H1 (cell line): Measurements from ENCODE around the gene SYNGR3. TPM values are rescaled to one million over a fixed set of nuclear protein-coding genes. Genes with fewer than 3 reads are reported as not detected.

ENCODE experiments used
- CTCF ChIA-PET: fragments of 300-600 bp; sonication (Branson Sonifier 250); formaldehyde crosslinking; loops from one replicate; lab custom pipeline; 2021; ENCODE audit not compliant: partially characterized antibody; lab: Charles Lee
- POLR2A ChIA-PET: fragments of 300-600 bp; sonication (Branson Sonifier 250); formaldehyde crosslinking; loops from one replicate; lab custom pipeline; 2021; ENCODE audit warnings: inconsistent platforms; ENCODE audit not compliant: partially characterized antibody; lab: Charles Lee
- DNase-seq, 2 experiments: peaks; one replicate each; pipeline versions ENCODE4 v3.0.0 to v3.0.0-alpha.2; 2010 to 2022; ENCODE audit warnings: low spot score in 2 of 2, low read depth in 1 of 2, mixed read lengths in 1 of 2
- FAIRE-seq: peaks from 2 replicates; lab custom pipeline; 2011; peaks lifted over from hg19 to GRCh38; lab: Jason Lieb, UNC
- H2AFZ ChIP-seq: 2 replicates; pipeline ENCODE4 v1.8.1; 2012; ENCODE audit warnings: low read length, inconsistent platforms
- H2AK5ac ChIP-seq: 2 replicates; pipeline ENCODE4 v1.6.1; 2013; ENCODE audit warnings: low read depth, low read length
- H2BK120ac ChIP-seq: replicated peaks from 2 replicates; pipeline ENCODE3; 2013; ENCODE audit warnings: low read depth, low read length, inconsistent platforms
- H2BK12ac ChIP-seq: 2 replicates; pipeline ENCODE4 v1.6.1; 2013; ENCODE audit warnings: low read depth, low read length
- H2BK15ac ChIP-seq: 2 replicates; pipeline ENCODE4 v1.6.1; 2013; ENCODE audit warnings: low read length
- H2BK20ac ChIP-seq: 2 replicates; pipeline ENCODE4 v1.6.1; 2013; ENCODE audit warnings: low read length
- H2BK5ac ChIP-seq: 2 replicates; pipeline ENCODE4 v1.6.1; 2013; ENCODE audit warnings: low read depth, low read length
- H3K14ac ChIP-seq: 2 replicates; pipeline ENCODE4 v1.6.1; 2013; ENCODE audit warnings: inconsistent platforms; ENCODE audit not compliant: insufficient read length
- H3K18ac ChIP-seq: 2 replicates; pipeline ENCODE4 v1.6.1; 2013; ENCODE audit warnings: low read length; ENCODE audit errors: extremely low read depth
- H3K23ac ChIP-seq: 2 replicates; pipeline ENCODE4 v1.6.1; 2013; ENCODE audit warnings: inconsistent platforms; ENCODE audit not compliant: insufficient read length
- H3K23me2 ChIP-seq: 2 replicates; pipeline ENCODE4 v1.6.1; 2013; ENCODE audit warnings: low read depth, low read length
- H3K27ac ChIP-seq: 2 replicates; pipeline ENCODE4 v1.6.1; 2011; ENCODE audit warnings: low read depth, low read length, inconsistent platforms
- H3K27me3 ChIP-seq, 4 experiments: replicated peaks in 1 of 4; 1 replicate in 1 of 4; 2 replicates in 3 of 4; pipeline versions ENCODE4 v1.6.1 to v1.8.1; 2011 to 2013; ENCODE audit warnings: low read length in 3 of 4, mild to moderate bottlenecking in 3 of 4, inconsistent platforms in 2 of 4, mixed read lengths in 2 of 4, moderate library complexity in 1 of 4; ENCODE audit not compliant: control insufficient read depth in 3 of 4, insufficient read depth in 3 of 4; ENCODE audit errors: extremely low read depth in 1 of 4
- H3K36me3 ChIP-seq, 4 experiments: 2 replicates each; pipeline versions ENCODE4 v1.6.1 to v1.8.1; 2011 to 2013; ENCODE audit warnings: mild to moderate bottlenecking in 4 of 4, low read length in 3 of 4, moderate library complexity in 2 of 4, control low read depth in 1 of 4, inconsistent platforms in 1 of 4; ENCODE audit not compliant: insufficient read depth in 4 of 4, control insufficient read depth in 2 of 4
- H3K4ac ChIP-seq: replicated peaks from 2 replicates; pipeline ENCODE3; 2013; ENCODE audit warnings: low read length, low read depth, mixed read lengths, inconsistent platforms; ENCODE audit not compliant: insufficient read length
- H3K4me1 ChIP-seq, 4 experiments: replicated peaks in 1 of 4; 1 replicate in 1 of 4; 2 replicates in 3 of 4; pipeline versions ENCODE4 v1.6.1 to v1.8.1; 2011 to 2013; ENCODE audit warnings: low read length in 3 of 4, inconsistent platforms in 2 of 4, mixed read lengths in 1 of 4; ENCODE audit not compliant: insufficient read depth in 4 of 4, control insufficient read depth in 3 of 4
- H3K4me2 ChIP-seq, 2 experiments: 2 replicates each; pipeline versions ENCODE4 v1.6.1 to v1.8.1; 2011 to 2013; ENCODE audit warnings: low read depth in 2 of 2, low read length in 2 of 2, control low read depth in 1 of 2, inconsistent platforms in 1 of 2, mild to moderate bottlenecking in 1 of 2; ENCODE audit not compliant: insufficient read depth in 1 of 2
- H3K4me3 ChIP-seq, 4 experiments: fragments of 200-600, 300-600 bp in 1 of 4; sonication (generic), shearing (Covaris generic), sonication (Bioruptor Twin) in 1 of 4; 2 replicates each; pipeline versions ENCODE4 v1.5.1 to v1.8.1; 2011 to 2016; ENCODE audit warnings: low read length in 4 of 4, low read depth in 3 of 4, control low read depth in 2 of 4, inconsistent platforms in 2 of 4, mild to moderate bottlenecking in 2 of 4, mixed read lengths in 1 of 4, moderate library complexity in 1 of 4; ENCODE audit not compliant: insufficient read depth in 2 of 4; ENCODE audit errors: extremely low read depth in 1 of 4
- H3K56ac ChIP-seq: replicated peaks from 2 replicates; pipeline ENCODE3; 2013; ENCODE audit warnings: low read depth, mild to moderate bottlenecking, mixed read lengths, low read length, inconsistent platforms; ENCODE audit not compliant: insufficient read length
- H3K79me1 ChIP-seq: 2 replicates; pipeline ENCODE4 v1.6.1; 2013; ENCODE audit warnings: low read depth, low read length, control low read depth
- H3K79me2 ChIP-seq, 2 experiments: 2 replicates each; pipeline versions ENCODE4 v1.6.1 to v1.8.1; 2012 to 2013; ENCODE audit warnings: low read length in 2 of 2, mild to moderate bottlenecking in 2 of 2, inconsistent platforms in 1 of 2; ENCODE audit not compliant: insufficient read depth in 2 of 2, control insufficient read depth in 1 of 2
- H3K9ac ChIP-seq, 4 experiments: replicated peaks in 1 of 4; 1 replicate in 1 of 4; 2 replicates in 3 of 4; pipeline versions ENCODE4 v1.6.1 to v1.8.1; 2011 to 2013; ENCODE audit warnings: low read depth in 3 of 4, low read length in 3 of 4, control low read depth in 2 of 4, mild to moderate bottlenecking in 2 of 4, moderate library complexity in 2 of 4, inconsistent platforms in 1 of 4; ENCODE audit errors: extremely low read depth in 1 of 4
- H3K9me3 ChIP-seq, 2 experiments: 2 replicates each; pipeline versions ENCODE4 v1.6.1 to v1.8.1; 2012 to 2013; ENCODE audit warnings: mild to moderate bottlenecking in 2 of 2, moderate library complexity in 2 of 2, control low read depth in 1 of 2, inconsistent platforms in 1 of 2, low read depth in 1 of 2, low read length in 1 of 2, mixed read lengths in 1 of 2; ENCODE audit not compliant: insufficient read depth in 2 of 2
- H4K20me1 ChIP-seq, 2 experiments: replicated peaks in 1 of 2; 2 replicates each; pipeline versions ENCODE3 to v1.8.1; 2011 to 2013; ENCODE audit warnings: inconsistent platforms in 2 of 2, low read length in 2 of 2, mild to moderate bottlenecking in 1 of 2; ENCODE audit not compliant: insufficient read depth in 2 of 2, control insufficient read depth in 1 of 2
- H4K5ac ChIP-seq: 2 replicates; pipeline ENCODE4 v1.6.1; 2013; ENCODE audit warnings: low read length, low read depth, mixed read lengths, inconsistent platforms; ENCODE audit not compliant: insufficient read length
- H4K8ac ChIP-seq: 2 replicates; pipeline ENCODE4 v1.8.0; 2013; ENCODE audit warnings: mild to moderate bottlenecking, moderate library complexity, low read length, inconsistent platforms; ENCODE audit not compliant: insufficient read depth; ENCODE audit errors: extremely low read depth
- H4K91ac ChIP-seq: replicated peaks from 2 replicates; pipeline ENCODE3; 2013; ENCODE audit warnings: low read length, mixed read lengths, inconsistent platforms; ENCODE audit not compliant: insufficient read length
- BRCA1 ChIP-seq: IDR thresholded peaks from 2 replicates; pipeline ENCODE4 v1.6.1; 2012; ENCODE audit warnings: low read depth, low read length, improper control_type of control experiment
- FOSL1 ChIP-seq: IDR thresholded peaks from 2 replicates; pipeline ENCODE4 v1.6.1; 2011; ENCODE audit warnings: mild to moderate bottlenecking, low read depth, low read length, moderate library complexity; ENCODE audit not compliant: insufficient read depth
- GTF2F1 ChIP-seq: IDR thresholded peaks from 2 replicates; pipeline ENCODE4 v1.6.1; 2012; ENCODE audit warnings: low read depth, low read length, improper control_type of control experiment, borderline replicate concordance
- HDAC6 ChIP-seq: IDR thresholded peaks from one replicate; pipeline ENCODE4 v1.7.1; 2012; ENCODE audit warnings: low read depth, mild to moderate bottlenecking, inconsistent platforms, low read length, moderate library complexity
- KDM5A ChIP-seq: fragments of 200-600 bp; IDR thresholded peaks from 2 replicates; pipeline ENCODE4 v1.7.1; 2012; ENCODE audit warnings: mild to moderate bottlenecking, low read length, inconsistent platforms, mixed read lengths
- POLR2AphosphoS5 ChIP-seq: IDR thresholded peaks from 2 replicates; pipeline ENCODE4 v1.6.1; 2011; ENCODE audit warnings: low read depth, low read length
- RBBP5 ChIP-seq: IDR thresholded peaks from 2 replicates; pipeline ENCODE4 v1.7.1; 2012; ENCODE audit warnings: low read depth, mild to moderate bottlenecking, inconsistent platforms, low read length, moderate library complexity, borderline replicate concordance
- RXRA ChIP-seq: IDR thresholded peaks from 2 replicates; pipeline ENCODE4 v1.6.1; 2011; ENCODE audit warnings: low read depth, mild to moderate bottlenecking, low read length, moderate library complexity; ENCODE audit not compliant: insufficient read depth
- YY1 ChIP-seq: IDR thresholded peaks from 2 replicates; pipeline ENCODE4 v1.6.1; 2011; ENCODE audit warnings: low read depth, mild to moderate bottlenecking, low read length
- WGBS, 2 experiments: shearing (Covaris generic) in 1 of 2; methylation state at CpG; one replicate each; pipeline versions ENCODE4 v1.1.6 to v1.1.7; 2013 to 2015; ENCODE audit warnings: low lambda C conversion rate in 2 of 2, mixed read lengths in 2 of 2, inconsistent platforms in 1 of 2, low coverage in 1 of 2, missing lambda C conversion rate in 1 of 2; ENCODE audit not compliant: insufficient replicate concordance in 2 of 2, insufficient coverage in 1 of 2, insufficient read length in 1 of 2; ENCODE audit errors: extremely low coverage in 1 of 2, missing lambda C conversion rate in 1 of 2; 5-methylcytosine and 5-hydroxymethylcytosine counted together
- polyA plus RNA-seq, 7 experiments: library from polyadenylated mRNA; depleted of rRNA in 3 of 7; stranded (reverse) in 5 of 7; unstranded in 2 of 7; fragments of >200 nt in 5 of 7; fragments of 200-250 nt in 2 of 7; gene quantifications; 1 replicate in 5 of 7; 2 replicates in 1 of 7; 4 replicates in 1 of 7; pipeline versions ENCODE4 v1.2.1 to v1.2.3, GENCODE V29; 2011 to 2013; ENCODE audit warnings: missing spikeins in 2 of 7, mixed read lengths in 2 of 7
- total RNA-seq: library from RNA; stranded (reverse); fragmentation: NEBNext Ultra II Directional; extraction: Animal tissue kit (Norgen Biotek cat#: 25700); gene quantifications from 2 replicates; pipeline ENCODE4 v1.2.1, GENCODE V29; 2021
- TF ChIP-seq, protein P1 (sequence below): IDR thresholded peaks from 2 replicates; pipeline ENCODE4 v1.6.1; 2012; ENCODE audit warnings: low read length, inconsistent platforms

The SYNGR3 gene
- total and polyA plus RNA-seq, 2 of the 8 experiments (the other 6 are each of a cell fraction or from before 2014, with no cell fraction given) = 36.2 to 49.9 TPM

DNA sequence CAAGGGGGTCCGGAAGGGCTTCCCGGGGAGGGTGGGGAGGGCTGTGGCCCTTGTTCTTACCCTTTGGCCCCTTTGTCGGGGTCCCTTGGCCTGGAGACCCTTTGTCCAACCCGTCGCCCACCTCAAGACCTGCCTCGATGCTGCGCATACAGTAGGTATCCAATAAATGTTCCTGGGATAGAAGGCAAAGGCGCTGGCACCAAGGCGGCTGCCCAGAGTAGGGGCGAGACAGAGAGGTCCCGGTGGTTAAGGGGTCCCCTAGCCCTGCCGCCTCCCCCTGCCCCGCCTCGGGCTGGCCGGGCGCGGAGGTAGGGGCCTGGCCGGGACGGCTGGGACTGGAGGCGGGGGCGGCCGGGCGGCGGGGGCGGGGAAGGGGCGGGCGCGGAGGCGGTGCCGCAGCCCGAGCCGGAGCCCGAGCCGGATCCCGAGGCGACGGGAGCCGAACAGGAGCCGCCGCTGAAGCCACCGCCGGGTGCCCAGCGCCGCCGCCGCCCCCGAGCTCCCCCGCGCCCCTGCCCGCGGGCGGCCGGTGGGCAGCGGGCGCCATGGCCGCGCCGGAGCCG is 36.8 kb downstream of the SYNGR3 start, which contains the start of gene NHERF2:
NHERF2 (plus strand) TSS at position 442 of the 563 bp plus-strand sequence; CDS start at position 546, 104 bp downstream.
- H2BK12ac ChIP-seq = peak within 1 kb of the TSS; percentile 96; the same call in 1 of the 2 replicates
- H2BK5ac ChIP-seq = 0 out of 2 replicates have a peak within 1 kb of the TSS, but pooled peaks have one; percentile 66
- H4K20me1 ChIP-seq = peaks cover 0 to 9% of the 10 kb centered on the region in 2 experiments
- no peak within 1 kb of the TSS for H3K27ac ChIP-seq
- 25% methylated on average over 11 of the region's 59 CpGs; no CpG with 5 or more reads in 1 of the 2 experiments for WGBS, 2 experiments
- H3K4me3 ChIP-seq = peak within 1 kb of the TSS; percentile 42 to 66 (median 46)
- H4K91ac ChIP-seq = peak within 1 kb of the TSS; percentile 95
- H4K5ac ChIP-seq = no peak within 1 kb of the TSS
- H3K56ac ChIP-seq = no peak within 1 kb of the TSS
- ChIA-PET POLR2A (interaction anchor here (0.5 to 2.1 kb wide), 5 partner anchors 15 to 435 kb away, joined by 3 to 7 read pairs (median 3); partner anchors contain the start of gene RPS2), CTCF (interaction anchor here (0.8 to 1.6 kb wide), 5 partner anchors 8 to 64 kb away, joined by 3 to 5 read pairs (median 4); no protein-coding TSS in a partner anchor)
- H2AK5ac ChIP-seq = peak within 1 kb of the TSS; percentile 87; the same call in 1 of the 2 replicates
- FAIRE-seq (no peak), DNase-seq (no peak)
- peaks cover 2 to 30% (median 24%) of the 10 kb centered on the region in 4 experiments for H3K27me3 ChIP-seq
- 0 out of 2 replicates have a peak within 1 kb of the TSS, but pooled peaks have one; percentile 18 for H2AFZ ChIP-seq
- H3K4ac ChIP-seq = peak within 1 kb of the TSS; percentile 98
- peak within 1 kb of the TSS; percentile 65; the same call in 1 of the 2 replicates for H3K18ac ChIP-seq
- no peak within 1 kb of the TSS for H3K23ac ChIP-seq
- peaks cover 7% of the 10 kb centered on the region; the same call in 1 of the 2 replicates for H3K23me2 ChIP-seq
- no peaks in the 10 kb centered on the region for H3K9me3 ChIP-seq
- H2BK120ac ChIP-seq = peak within 1 kb of the TSS; percentile 64
- peak within 1 kb of the TSS; percentile 40 for H4K8ac ChIP-seq
- no peaks in the 10 kb centered on the region for H3K79me1 ChIP-seq
- peak within 1 kb of the TSS; percentile 97 for H2BK15ac ChIP-seq
- H3K9ac ChIP-seq = peak within 1 kb of the TSS in 1 of 4 experiments; percentile 2; a peak in 1 of 7 replicates
- TF ChIP-seq RBBP5 = no peak
- TF ChIP-seq BRCA1 = no peak
- no peak for TF ChIP-seq YY1
- no peak for TF ChIP-seq FOSL1
- no peak for TF ChIP-seq POLR2AphosphoS5
- TF ChIP-seq, protein P1, sequence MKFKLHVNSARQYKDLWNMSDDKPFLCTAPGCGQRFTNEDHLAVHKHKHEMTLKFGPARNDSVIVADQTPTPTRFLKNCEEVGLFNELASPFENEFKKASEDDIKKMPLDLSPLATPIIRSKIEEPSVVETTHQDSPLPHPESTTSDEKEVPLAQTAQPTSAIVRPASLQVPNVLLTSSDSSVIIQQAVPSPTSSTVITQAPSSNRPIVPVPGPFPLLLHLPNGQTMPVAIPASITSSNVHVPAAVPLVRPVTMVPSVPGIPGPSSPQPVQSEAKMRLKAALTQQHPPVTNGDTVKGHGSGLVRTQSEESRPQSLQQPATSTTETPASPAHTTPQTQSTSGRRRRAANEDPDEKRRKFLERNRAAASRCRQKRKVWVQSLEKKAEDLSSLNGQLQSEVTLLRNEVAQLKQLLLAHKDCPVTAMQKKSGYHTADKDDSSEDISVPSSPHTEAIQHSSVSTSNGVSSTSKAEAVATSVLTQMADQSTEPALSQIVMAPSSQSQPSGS = no peak
- no peak for TF ChIP-seq RXRA
- TF ChIP-seq GTF2F1 = no peak
- TF ChIP-seq KDM5A = no peak
- no peak for TF ChIP-seq HDAC6
- H3K36me3 ChIP-seq = no peaks in the 10 kb centered on the region
- peak within 1 kb of the TSS; percentile 61 to 80 for H3K4me2 ChIP-seq
- H2BK20ac ChIP-seq = peak within 1 kb of the TSS; percentile 80; the same call in 1 of the 2 replicates
- H3K4me1 ChIP-seq = peaks cover 0 to 14% (median 11%) of the 10 kb centered on the region in 4 experiments; a peak in 5 of 7 replicates
- H3K79me2 ChIP-seq = no peaks in the 10 kb centered on the region
- no peak within 1 kb of the TSS for H3K14ac ChIP-seq
